ENCODE data around the gene TNFAIP2. TPM values are rescaled to one million over a fixed set of nuclear protein-coding genes. Genes with fewer than 3 reads are reported as not detected.

TNFAIP2 gene
- total RNA-seq, 1 experiment from 2014 or later = 8.1 TPM

DNA sequence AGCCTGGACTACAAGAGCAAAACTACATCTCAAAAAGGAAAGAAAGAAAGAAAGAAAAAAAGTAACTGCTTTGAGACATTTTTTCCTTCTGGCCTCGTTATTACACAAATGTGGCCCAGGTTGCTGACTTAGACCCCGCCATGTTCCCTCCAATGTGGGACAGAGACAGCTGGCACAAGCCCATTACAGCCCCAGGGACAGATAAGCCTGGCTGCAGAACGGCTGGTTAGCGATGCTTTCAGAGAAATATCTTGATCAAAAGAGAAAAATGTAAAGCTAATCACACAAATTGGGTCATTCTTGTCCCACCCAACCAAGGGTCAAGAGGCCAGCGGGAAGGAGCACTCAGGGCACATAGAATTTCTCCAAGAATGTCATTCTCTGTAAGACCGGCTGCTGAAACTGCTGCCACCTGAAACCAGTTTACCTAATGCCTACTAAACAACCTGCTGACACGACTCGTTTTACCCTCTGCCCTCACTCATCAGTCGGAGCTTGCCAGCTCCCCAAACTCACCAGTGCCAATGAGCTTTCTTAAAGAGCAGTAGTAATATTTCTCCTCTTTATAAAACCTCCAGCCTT is 63.1 kb downstream of the TNFAIP2 start:
- intact Hi-C loops (cut with micrococcal nuclease; ENCODE audit: unreplicated experiment) = loop anchor here (2.0 to 5.0 kb wide), 5 partner anchors 44 to 112 kb away; no protein-coding TSS in a partner anchor
- peak overlapping the region; percentile 70 for H3K4me3 Mint-ChIP-seq (ENCODE audit: unreplicated experiment)
- TF ChIP-seq, protein P1, sequence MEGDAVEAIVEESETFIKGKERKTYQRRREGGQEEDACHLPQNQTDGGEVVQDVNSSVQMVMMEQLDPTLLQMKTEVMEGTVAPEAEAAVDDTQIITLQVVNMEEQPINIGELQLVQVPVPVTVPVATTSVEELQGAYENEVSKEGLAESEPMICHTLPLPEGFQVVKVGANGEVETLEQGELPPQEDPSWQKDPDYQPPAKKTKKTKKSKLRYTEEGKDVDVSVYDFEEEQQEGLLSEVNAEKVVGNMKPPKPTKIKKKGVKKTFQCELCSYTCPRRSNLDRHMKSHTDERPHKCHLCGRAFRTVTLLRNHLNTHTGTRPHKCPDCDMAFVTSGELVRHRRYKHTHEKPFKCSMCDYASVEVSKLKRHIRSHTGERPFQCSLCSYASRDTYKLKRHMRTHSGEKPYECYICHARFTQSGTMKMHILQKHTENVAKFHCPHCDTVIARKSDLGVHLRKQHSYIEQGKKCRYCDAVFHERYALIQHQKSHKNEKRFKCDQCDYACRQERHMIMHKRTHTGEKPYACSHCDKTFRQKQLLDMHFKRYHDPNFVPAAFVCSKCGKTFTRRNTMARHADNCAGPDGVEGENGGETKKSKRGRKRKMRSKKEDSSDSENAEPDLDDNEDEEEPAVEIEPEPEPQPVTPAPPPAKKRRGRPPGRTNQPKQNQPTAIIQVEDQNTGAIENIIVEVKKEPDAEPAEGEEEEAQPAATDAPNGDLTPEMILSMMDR (IDR thresholded peaks at IDR 0.05; ENCODE audit: insufficient read depth in 1 of 2, low read depth in 1 of 2, low read length in 1 of 2, severe bottlenecking in 1 of 2, unreplicated experiment in 1 of 2) = no peak
- H3K27ac Mint-ChIP-seq (ENCODE audit: unreplicated experiment) = peak overlapping the region; percentile 100
- BruUV-seq (replicated peaks) = TSS peak; percentile 91
- H3K27me3 Mint-ChIP-seq (ENCODE audit: insufficient read depth, unreplicated experiment) = no peaks in the 10 kb centered on the region
- peaks cover 31% of the 10 kb centered on the region for H3K36me3 Mint-ChIP-seq (ENCODE audit: insufficient read depth, unreplicated experiment)
- H3K9me3 ChIP-seq = no peaks in the 10 kb centered on the region
- H3K4me3 ChIP-seq (ENCODE audit: low read depth, low read length) = no peak overlapping the region
- peaks cover 22% of the 10 kb centered on the region for H3K4me1 Mint-ChIP-seq (ENCODE audit: low read depth, unreplicated experiment)
- H3K27me3 ChIP-seq (replicated peaks; ENCODE audit: control insufficient read depth, insufficient read depth, low read length) = no peaks in the 10 kb centered on the region
- peaks cover 18% of the 10 kb centered on the region for H3K9me3 Mint-ChIP-seq (ENCODE audit: unreplicated experiment)
- no peaks in the 10 kb centered on the region for H3K36me3 ChIP-seq (ENCODE audit: control insufficient read depth, insufficient read depth, low read length)
- POLR2A ChIA-PET = interaction anchor here (1.0 kb wide), 1 partner anchor 148 kb away, joined by 3 read pairs; the partner anchor contains the start of gene EIF5
- peak; percentile 30 to 60 for DNase-seq
- H3K4me1 ChIP-seq = peaks cover 34% of the 10 kb centered on the region
- CTCF ChIA-PET = interaction anchor here (0.6 to 2.0 kb wide), 11 partner anchors 27 to 320 kb away, joined by 3 to 33 read pairs (median 4); no protein-coding TSS in a partner anchor

Other genes starting within 250 kb of the TNFAIP2 start
- gene AMN, start 200.8 kb upstream of the TNFAIP2 start, total RNA-seq (2022) = 70.7 TPM in 2 replicates
- 55.1 and 60.0 TPM in 2 replicates for gene CDC42BPB, start 65.9 kb upstream of the TNFAIP2 start, total RNA-seq (2022)
- not detected in 2 replicates for gene LBHD2, start 39.3 kb upstream of the TNFAIP2 start, total RNA-seq (2022)
- gene EXOC3L4, start 28.7 kb upstream of the TNFAIP2 start, total RNA-seq (2022) = 6.3 and 6.7 TPM in 2 replicates
- gene EIF5, start 210.8 kb downstream of the TNFAIP2 start, total RNA-seq (2022) = 350 and 392 TPM in 2 replicates

Measured in Caco-2 (cell line).